CD4-positive, alpha-beta memory T cell (primary cell): Measurements from ENCODE around the gene SYNJ1. TPM values are rescaled to one million over a fixed set of nuclear protein-coding genes. Genes with fewer than 3 reads are reported as not detected.

Experiments
- CTCF ChIA-PET: fragments of 350-600 bp; sonication (Branson Sonifier 250); formaldehyde crosslinking; loops from one replicate; lab custom pipeline; 2021; ENCODE audit warnings: inconsistent platforms; ENCODE audit not compliant: partially characterized antibody; lab: Charles Lee
- POLR2A ChIA-PET: fragments of 350-600 bp; sonication (Branson Sonifier 250); formaldehyde crosslinking; loops from one replicate; lab custom pipeline; 2021; ENCODE audit not compliant: partially characterized antibody; lab: Charles Lee
- DNase-seq, 5 donors: peaks; one replicate each; pipeline versions ENCODE4 v3.0.0 to v3.0.0-alpha.2; 2020 to 2022; ENCODE audit warnings: mixed read lengths in 1 of 5
- H3K27ac ChIP-seq: one replicate; pipeline ENCODE4 v1.7.0; 2013; ENCODE audit warnings: low read depth, low read length
- H3K27me3 ChIP-seq: 2 replicates; pipeline ENCODE4 v1.7.0; 2013; ENCODE audit warnings: mild to moderate bottlenecking, low read length, moderate library complexity; ENCODE audit not compliant: insufficient read depth
- H3K36me3 ChIP-seq: 2 replicates; pipeline ENCODE4 v1.7.0; 2013; ENCODE audit warnings: mild to moderate bottlenecking, low read length, moderate library complexity; ENCODE audit not compliant: insufficient read depth
- H3K4me1 ChIP-seq: 2 replicates; pipeline ENCODE4 v1.7.0; 2013; ENCODE audit warnings: mild to moderate bottlenecking, low read length, moderate library complexity; ENCODE audit not compliant: insufficient read depth
- H3K4me3 ChIP-seq, 2 donors: one replicate each; pipeline ENCODE4 v1.7.0; 2013; ENCODE audit warnings: low read length in 2 of 2, mild to moderate bottlenecking in 1 of 2
- H3K9me3 ChIP-seq, 2 donors: one replicate each; pipeline ENCODE4 v1.7.0; 2013; ENCODE audit warnings: low read length in 2 of 2, control low read depth in 1 of 2; ENCODE audit not compliant: control insufficient read depth in 1 of 2
- H3K27ac Mint-ChIP-seq, 7 donors: one replicate each; pipeline ENCODE4 v1.8.0; 2020 to 2021; ENCODE audit warnings: mixed read lengths in 7 of 7, mild to moderate bottlenecking in 6 of 7, inconsistent platforms in 3 of 7, moderate library complexity in 3 of 7
- H3K27me3 Mint-ChIP-seq, 2 donors: one replicate each; pipeline ENCODE4 v1.8.0; 2020 to 2021; ENCODE audit warnings: mixed read lengths in 2 of 2
- H3K36me3 Mint-ChIP-seq, 2 donors: one replicate each; pipeline ENCODE4 v1.8.0; 2020 to 2021; ENCODE audit warnings: mixed read lengths in 2 of 2, inconsistent platforms in 1 of 2, mild to moderate bottlenecking in 1 of 2
- H3K4me1 Mint-ChIP-seq, 4 donors: one replicate each; pipeline ENCODE4 v1.8.0; 2020 to 2021; ENCODE audit warnings: mixed read lengths in 4 of 4, mild to moderate bottlenecking in 1 of 4
- H3K4me3 Mint-ChIP-seq, 8 donors: one replicate each; pipeline ENCODE4 v1.8.0; 2020 to 2021; ENCODE audit warnings: mixed read lengths in 8 of 8, mild to moderate bottlenecking in 7 of 8, moderate library complexity in 6 of 8, inconsistent platforms in 3 of 8
- H3K9me3 Mint-ChIP-seq, 8 donors: one replicate each; pipeline ENCODE4 v1.8.0; 2020 to 2021; ENCODE audit warnings: mixed read lengths in 8 of 8, mild to moderate bottlenecking in 5 of 8, inconsistent platforms in 3 of 8, moderate library complexity in 1 of 8
- intact Hi-C: fragments of 100-400 bp; cut with micrococcal nuclease; formaldehyde crosslinking; loops from one replicate; pipeline ENCODE4 v1.15.1; 2023
- polyA plus RNA-seq, 2 donors: library from polyadenylated mRNA; unstranded; fragments of 300-500 nt; fragmentation: Illumina TruSeq; gene quantifications; one replicate each; pipeline ENCODE4 v1.2.3, GENCODE V29; 2021
- total RNA-seq, 2 experiments: library from RNA; stranded (reverse); gene quantifications; one replicate each; pipeline ENCODE4 v1.2.3, GENCODE V29; 2021

Gene SYNJ1
- total and polyA plus RNA-seq, 4 experiments from 2014 or later: 5.6 to 29.4 (median 16.9) TPM

- Histone ChIP-seq H3K36me3 (peaks cover 45% of the 10 kb centered on the region), H3K4me1 (peaks cover 12% of the 10 kb centered on the region), H3K9me3 (no peaks in the 10 kb centered on the region), H3K4me3 (no peak overlapping the region), H3K27ac (no peak overlapping the region), H3K27me3 (no peaks in the 10 kb centered on the region)
- H3K4me3 Mint-ChIP-seq: peak overlapping the region in 2 of 8 donors; percentile 18 to 27
- H3K27ac Mint-ChIP-seq: no peak overlapping the region
- intact Hi-C loops: no loop called here
- peaks cover 0 to 1% of the 10 kb centered on the region in 2 donors for H3K27me3 Mint-ChIP-seq
- H3K36me3 Mint-ChIP-seq: peaks cover 38 to 58% of the 10 kb centered on the region in 2 donors
- no peak for DNase-seq
- POLR2A ChIA-PET: interaction anchor here (1.2 kb wide), 1 partner anchor 216 kb away, joined by 3 read pairs; no protein-coding TSS in a partner anchor
- peaks cover 0 to 3% (median 0%) of the 10 kb centered on the region in 8 donors for H3K9me3 Mint-ChIP-seq
- peaks cover 8 to 34% (median 21%) of the 10 kb centered on the region in 4 donors for H3K4me1 Mint-ChIP-seq
- CTCF ChIA-PET: interaction anchor here (0.7 to 5.7 kb wide), 4 partner anchors 8 to 215 kb away, joined by 3 to 48 read pairs (median 16); partner anchors contain the start of gene PAXBP1
These were observed 119.0 kb downstream of the SYNJ1 start for GRCh38 chr21:32608851-32609250.

GRCh38 chr21:32605469-32605868 lies 122.3 kb downstream of the SYNJ1 start:
- ChIA-PET CTCF (interaction anchor here (1.3 to 4.8 kb wide), 5 partner anchors 8 to 213 kb away, joined by 3 to 26 read pairs (median 3); partner anchors contain the start of gene URB1), POLR2A (no interaction called here)
- H3K36me3 Mint-ChIP-seq: peaks cover 64 to 71% of the 10 kb centered on the region in 2 donors
- intact Hi-C loops: no loop called here
- H3K36me3 ChIP-seq: peaks cover 63% of the 10 kb centered on the region
- H3K27ac ChIP-seq: no peak overlapping the region
- no peak overlapping the region for H3K4me3 ChIP-seq
- DNase-seq: no peak
- no peak overlapping the region for H3K4me3 Mint-ChIP-seq
- no peaks in the 10 kb centered on the region for H3K9me3 ChIP-seq
- H3K9me3 Mint-ChIP-seq: no peaks in the 10 kb centered on the region
- H3K27ac Mint-ChIP-seq: peak overlapping the region in 2 of 7 donors; percentile 19 to 65
- H3K27me3 Mint-ChIP-seq: no peaks in the 10 kb centered on the region
- peaks cover 6% of the 10 kb centered on the region for H3K4me1 ChIP-seq
- H3K27me3 ChIP-seq: no peaks in the 10 kb centered on the region
- peaks cover 4 to 16% (median 10%) of the 10 kb centered on the region in 4 donors for H3K4me1 Mint-ChIP-seq

GRCh38 chr21:32604464-32604863 lies 123.3 kb downstream of the SYNJ1 start:
- H3K27ac Mint-ChIP-seq: peak overlapping the region in 1 of 7 donors; percentile 57
- no peaks in the 10 kb centered on the region for H3K4me1 ChIP-seq

GRCh38 chr21:32603131-32603530 lies 124.7 kb downstream of the SYNJ1 start:
- Histone ChIP-seq H3K4me1 (no peaks in the 10 kb centered on the region), H3K27ac (no peak overlapping the region), H3K27me3 (no peaks in the 10 kb centered on the region), H3K9me3 (no peaks in the 10 kb centered on the region), H3K36me3 (peaks cover 66% of the 10 kb centered on the region), H3K4me3 (no peak overlapping the region)
- peaks cover 60 to 73% of the 10 kb centered on the region in 2 donors for H3K36me3 Mint-ChIP-seq
- H3K27me3 Mint-ChIP-seq: no peaks in the 10 kb centered on the region
- no peak overlapping the region for H3K27ac Mint-ChIP-seq
- no peak for DNase-seq
- no peak overlapping the region for H3K4me3 Mint-ChIP-seq
- H3K9me3 Mint-ChIP-seq: no peaks in the 10 kb centered on the region
- CTCF ChIA-PET: interaction anchor here (6.2 kb wide), 1 partner anchor 199 kb away, joined by 160 read pairs; no protein-coding TSS in a partner anchor
- H3K4me1 Mint-ChIP-seq: peaks cover 0 to 8% (median 2%) of the 10 kb centered on the region in 4 donors
- POLR2A ChIA-PET: no interaction called here
- intact Hi-C loops: loop anchor here (5.0 kb wide), 1 partner anchor 816 kb away; no protein-coding TSS in a partner anchor

More at GRCh38 chr21:32604464-32604863, 123.3 kb downstream of the SYNJ1 start:
- Histone ChIP-seq H3K27me3 (no peaks in the 10 kb centered on the region), H3K36me3 (peaks cover 66% of the 10 kb centered on the region), H3K9me3 (no peaks in the 10 kb centered on the region), H3K27ac (no peak overlapping the region), H3K4me3 (no peak overlapping the region)
- Mint-ChIP-seq H3K4me3 (no peak overlapping the region), H3K9me3 (no peaks in the 10 kb centered on the region), H3K27me3 (no peaks in the 10 kb centered on the region), H3K4me1 (peaks cover 0 to 11% (median 7%) of the 10 kb centered on the region in 4 donors), H3K36me3 (peaks cover 65 to 73% of the 10 kb centered on the region in 2 donors)
- CTCF ChIA-PET: interaction anchor here (1.3 to 2.1 kb wide), 2 partner anchors 201 to 212 kb away, joined by 3 to 6 read pairs; partner anchors contain the start of gene URB1
- DNase-seq: no peak
- POLR2A ChIA-PET: no interaction called here
- intact Hi-C loops: loop anchor here (5.0 kb wide), 1 partner anchor 817 kb away; no protein-coding TSS in a partner anchor

GRCh38 chr21:32602099-32602498 lies 125.7 kb downstream of the SYNJ1 start:
- Mint-ChIP-seq H3K9me3 (no peaks in the 10 kb centered on the region), H3K27me3 (no peaks in the 10 kb centered on the region), H3K4me1 (peaks cover 0 to 6% (median 2%) of the 10 kb centered on the region in 4 donors), H3K36me3 (peaks cover 55 to 68% of the 10 kb centered on the region in 2 donors), H3K27ac (peak overlapping the region in 1 of 7 donors; percentile 31), H3K4me3 (no peak overlapping the region)
- Histone ChIP-seq H3K36me3 (peaks cover 60% of the 10 kb centered on the region), H3K27ac (no peak overlapping the region), H3K9me3 (no peaks in the 10 kb centered on the region), H3K4me3 (no peak overlapping the region), H3K27me3 (no peaks in the 10 kb centered on the region), H3K4me1 (no peaks in the 10 kb centered on the region)
- CTCF ChIA-PET: interaction anchor here (1.1 to 6.2 kb wide), 16 partner anchors 9 to 816 kb away, joined by 3 to 160 read pairs (median 11); partner anchors contain the start of genes CFAP298 and URB1
- intact Hi-C loops: loop anchor here (5.0 kb wide), 1 partner anchor 815 kb away; no protein-coding TSS in a partner anchor
- DNase-seq: no peak
- POLR2A ChIA-PET: interaction anchor here (1.7 to 2.3 kb wide), 2 partner anchors 169 to 190 kb away, joined by 4 to 12 read pairs; partner anchors contain the start of genes EVA1C and PAXBP1

- no peaks in the 10 kb centered on the region for H3K4me1 ChIP-seq
- POLR2A ChIA-PET: interaction anchor here (1.0 kb wide), 1 partner anchor 188 kb away, joined by 3 read pairs; no protein-coding TSS in a partner anchor
- no peak overlapping the region for H3K4me3 ChIP-seq
- Mint-ChIP-seq H3K27me3 (no peaks in the 10 kb centered on the region), H3K4me1 (peaks cover 0 to 4% (median 0%) of the 10 kb centered on the region in 4 donors), H3K27ac (peak overlapping the region in 1 of 7 donors; percentile 11), H3K4me3 (no peak overlapping the region), H3K36me3 (peaks cover 38 to 49% of the 10 kb centered on the region in 2 donors), H3K9me3 (no peaks in the 10 kb centered on the region)
- intact Hi-C loops: no loop called here
- H3K9me3 ChIP-seq: no peaks in the 10 kb centered on the region
- no peaks in the 10 kb centered on the region for H3K27me3 ChIP-seq
- CTCF ChIA-PET: interaction anchor here (0.8 to 6.2 kb wide), 10 partner anchors 8 to 216 kb away, joined by 3 to 160 read pairs (median 14); partner anchors contain the start of genes CFAP298 and URB1
- no peak overlapping the region for H3K27ac ChIP-seq
- H3K36me3 ChIP-seq: peaks cover 35% of the 10 kb centered on the region
- DNase-seq: no peak
These were observed 128.3 kb downstream of the SYNJ1 start for GRCh38 chr21:32599526-32599925.

- Histone ChIP-seq H3K9me3 (no peaks in the 10 kb centered on the region), H3K4me3 (no peak overlapping the region), H3K36me3 (peaks cover 30% of the 10 kb centered on the region), H3K27ac (no peak overlapping the region), H3K4me1 (no peaks in the 10 kb centered on the region), H3K27me3 (no peaks in the 10 kb centered on the region)
- peaks cover 33 to 45% of the 10 kb centered on the region in 2 donors for H3K36me3 Mint-ChIP-seq
- POLR2A ChIA-PET: interaction anchor here (1.0 kb wide), 1 partner anchor 187 kb away, joined by 3 read pairs; no protein-coding TSS in a partner anchor
- peaks cover 0 to 4% (median 0%) of the 10 kb centered on the region in 4 donors for H3K4me1 Mint-ChIP-seq
- intact Hi-C loops: no loop called here
- H3K27me3 Mint-ChIP-seq: no peaks in the 10 kb centered on the region
- no peak for DNase-seq
- H3K4me3 Mint-ChIP-seq: no peak overlapping the region
- CTCF ChIA-PET: interaction anchor here (0.8 to 6.2 kb wide), 9 partner anchors 9 to 215 kb away, joined by 3 to 160 read pairs (median 19); partner anchors contain the start of genes CFAP298 and URB1
- peak overlapping the region in 1 of 7 donors; percentile 17 for H3K27ac Mint-ChIP-seq
- H3K9me3 Mint-ChIP-seq: no peaks in the 10 kb centered on the region
These were observed 128.7 kb downstream of the SYNJ1 start for GRCh38 chr21:32599091-32599490.
